Choroid plexus epithelial cell (primary cell): Measurements from ENCODE around the gene CCDC88A.
A peak's percentile ranks its signal among the peaks of the same experiment; 100 is the strongest.
"Not testable (repeated sequence)": the region's sequence is repeated elsewhere in the genome, so short reads cannot be mapped to it uniquely, and the experiment has no call there.

Source experiments
- DNase-seq: peaks from one replicate; pipeline ENCODE4 v3.0.0-alpha.2; 2010; ENCODE audit warnings: low read depth
- H3K4me3 ChIP-seq: 2 replicates; pipeline ENCODE4 v1.5.1; 2011; ENCODE audit warnings: low read depth, mild to moderate bottlenecking, control low read depth, low read length, moderate library complexity
- TF ChIP-seq, protein P1 (sequence below): conservative IDR thresholded peaks from 2 replicates; pipeline ENCODE4 v1.5.1; 2011; ENCODE audit warnings: low read depth, mild to moderate bottlenecking, control low read depth, inconsistent platforms, low read length, moderate library complexity

The CCDC88A gene

DNA sequence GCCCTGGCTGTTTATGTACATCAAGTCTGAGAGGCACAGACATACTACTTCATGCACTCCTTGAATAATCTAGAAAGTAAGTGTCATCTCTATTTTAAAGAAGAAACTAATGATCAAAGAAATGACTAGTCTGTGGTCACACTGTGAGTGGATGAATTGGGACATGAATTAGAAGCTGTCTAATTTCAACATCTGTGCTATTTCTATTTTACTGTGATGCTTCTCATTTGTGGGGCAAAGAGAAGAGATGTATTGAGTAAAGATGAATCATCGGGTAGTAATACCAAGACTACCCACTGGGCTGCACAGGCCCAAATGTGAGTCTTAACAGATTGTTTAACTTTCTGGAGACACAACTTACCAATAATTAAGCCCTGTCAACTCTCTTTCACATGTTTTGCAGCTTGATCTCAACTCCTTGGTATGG is 108.2 kb downstream of the CCDC88A start:
- H3K4me3 ChIP-seq, result no peak overlapping the region
- TF ChIP-seq, protein P1, sequence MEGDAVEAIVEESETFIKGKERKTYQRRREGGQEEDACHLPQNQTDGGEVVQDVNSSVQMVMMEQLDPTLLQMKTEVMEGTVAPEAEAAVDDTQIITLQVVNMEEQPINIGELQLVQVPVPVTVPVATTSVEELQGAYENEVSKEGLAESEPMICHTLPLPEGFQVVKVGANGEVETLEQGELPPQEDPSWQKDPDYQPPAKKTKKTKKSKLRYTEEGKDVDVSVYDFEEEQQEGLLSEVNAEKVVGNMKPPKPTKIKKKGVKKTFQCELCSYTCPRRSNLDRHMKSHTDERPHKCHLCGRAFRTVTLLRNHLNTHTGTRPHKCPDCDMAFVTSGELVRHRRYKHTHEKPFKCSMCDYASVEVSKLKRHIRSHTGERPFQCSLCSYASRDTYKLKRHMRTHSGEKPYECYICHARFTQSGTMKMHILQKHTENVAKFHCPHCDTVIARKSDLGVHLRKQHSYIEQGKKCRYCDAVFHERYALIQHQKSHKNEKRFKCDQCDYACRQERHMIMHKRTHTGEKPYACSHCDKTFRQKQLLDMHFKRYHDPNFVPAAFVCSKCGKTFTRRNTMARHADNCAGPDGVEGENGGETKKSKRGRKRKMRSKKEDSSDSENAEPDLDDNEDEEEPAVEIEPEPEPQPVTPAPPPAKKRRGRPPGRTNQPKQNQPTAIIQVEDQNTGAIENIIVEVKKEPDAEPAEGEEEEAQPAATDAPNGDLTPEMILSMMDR, result peak; percentile 46
- peak; percentile 67 for DNase-seq

DNA sequence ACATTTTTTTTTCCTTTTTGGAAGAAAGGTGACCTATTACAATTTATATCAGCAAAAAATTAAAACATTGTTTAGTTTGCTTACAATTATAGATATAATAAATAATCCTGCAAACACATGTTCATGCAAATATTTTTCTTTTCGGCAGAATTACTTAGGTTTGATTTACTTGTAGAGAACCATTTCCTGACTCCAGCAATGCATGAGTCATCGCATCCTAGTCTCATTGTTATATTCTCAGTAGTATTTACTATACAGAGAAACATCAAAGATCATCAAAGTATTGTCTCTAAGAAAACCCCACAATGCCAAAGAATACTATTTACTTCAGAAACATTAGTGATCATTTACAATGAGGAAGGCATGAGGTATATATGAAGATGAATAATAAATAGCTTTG is 110.2 kb downstream of the CCDC88A start:
- peak; percentile 76 for DNase-seq
- TF ChIP-seq, protein P1, result no peak
- no peak overlapping the region for H3K4me3 ChIP-seq

GRCh38 chr2:55302241-55302640 is 117.4 kb downstream of the CCDC88A start:
- no peak for DNase-seq
- no peak overlapping the region for H3K4me3 ChIP-seq
- TF ChIP-seq, protein P1, result no peak

GRCh38 chr2:55301277-55301676 is 118.4 kb downstream of the CCDC88A start:
- no peak overlapping the region for H3K4me3 ChIP-seq
- no peak for DNase-seq
- TF ChIP-seq, protein P1, result no peak

GRCh38 chr2:55296393-55296792 is 123.3 kb downstream of the CCDC88A start:
- TF ChIP-seq, protein P1, result no peak
- no peak overlapping the region for H3K4me3 ChIP-seq
- DNase-seq, result no peak

GRCh38 chr2:55283083-55283482 is 136.6 kb downstream of the CCDC88A start:
- no peak for DNase-seq
- TF ChIP-seq, protein P1, result no peak
- no peak overlapping the region for H3K4me3 ChIP-seq

- TF ChIP-seq, protein P1, result no peak
- peak; percentile 93 for DNase-seq
- peak overlapping the region; percentile 84 for H3K4me3 ChIP-seq
Observed at GRCh38 chr2:55282110-55282917, 137.3 kb downstream of the CCDC88A start.

DNA sequence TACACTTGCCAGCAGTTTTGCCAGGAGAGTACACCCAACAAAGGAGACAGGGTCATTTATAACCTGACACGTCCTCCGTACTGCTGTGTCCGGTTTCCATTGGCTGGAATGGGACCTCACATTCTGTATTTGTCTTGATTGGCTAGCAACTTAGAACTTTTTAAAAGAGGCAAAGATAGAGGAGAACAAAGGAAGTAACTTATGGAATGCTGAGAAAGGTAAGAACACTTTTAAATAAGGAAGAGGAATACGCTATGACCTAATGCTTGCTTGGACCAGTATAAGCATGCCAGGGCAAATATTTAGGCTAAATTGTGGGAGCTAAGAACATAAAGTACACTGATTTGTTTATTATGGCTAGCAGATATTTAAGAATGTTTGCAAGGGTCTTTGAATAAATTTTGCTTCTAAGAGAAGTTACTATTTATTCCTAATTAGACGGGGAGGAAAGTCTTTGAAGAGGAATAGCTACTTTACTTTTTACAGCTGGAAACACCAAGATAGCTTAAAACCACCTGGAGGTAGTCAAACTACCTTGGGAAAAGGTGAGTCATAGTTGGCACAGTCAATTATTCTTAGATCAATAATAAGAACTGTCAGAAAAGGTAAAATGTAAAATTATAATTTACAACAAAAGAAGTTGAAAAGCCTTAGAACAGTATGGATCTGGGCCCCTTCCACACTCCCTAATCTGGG is 138.7 kb downstream of the CCDC88A start:
- DNase-seq, H3K4me3 ChIP-seq: not testable (repeated sequence)

DNA sequence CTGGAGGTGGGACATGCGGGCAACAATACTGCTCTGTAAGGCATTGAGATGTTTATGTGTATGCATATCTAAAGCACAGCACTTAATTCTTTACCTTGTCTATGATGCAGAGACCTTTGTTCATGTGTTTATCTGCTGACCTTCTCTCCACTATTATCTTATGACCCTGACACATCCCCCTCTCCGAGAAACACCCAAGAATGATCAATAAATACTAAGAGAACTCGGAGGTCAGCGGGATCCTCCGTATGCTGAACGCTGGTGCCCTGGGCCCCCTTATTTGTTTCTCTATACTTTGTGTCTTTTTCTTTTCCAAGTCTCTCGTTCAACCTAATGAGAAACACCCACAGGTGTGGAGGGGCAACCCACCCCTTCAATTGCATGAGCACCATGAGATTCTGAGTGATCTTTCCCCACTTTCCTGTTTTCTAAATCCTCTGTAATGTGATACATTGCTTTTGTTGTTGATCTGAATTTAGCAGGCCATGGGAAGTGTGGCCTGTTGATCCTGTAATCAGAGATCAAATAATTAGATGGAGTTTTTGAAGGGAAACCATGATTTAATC is 139.7 kb downstream of the CCDC88A start:
- not testable (repeated sequence) for H3K4me3 ChIP-seq, DNase-seq
